Measurements from ENCODE around the gene CRYBA1. TPM values are rescaled to one million over a fixed set of nuclear protein-coding genes. Genes with fewer than 3 reads are reported as not detected.

Gene CRYBA1
- total RNA-seq, 1 donor from 2014 or later = not detected

- H3K27ac ChIP-seq (ENCODE audit: low read depth, low read length) = peak overlapping the region; percentile 64
Measured at GRCh38 chr17:29250666-29251065, 4.0 kb downstream of the CRYBA1 start.

GRCh38 chr17:29251184-29251583 is 4.5 kb downstream of the CRYBA1 start:
- Histone ChIP-seq H3K27me3 (ENCODE audit: insufficient read depth, low read length) (no peaks in the 10 kb centered on the region), H3K4me2 (ENCODE audit: low read length) (peak overlapping the region; percentile 39), H3K9me3 (ENCODE audit: insufficient read depth, low read depth, low read length) (no peaks in the 10 kb centered on the region), H3K9ac (ENCODE audit: low read length) (no peak overlapping the region), H3K79me2 (ENCODE audit: insufficient read depth, low read length) (no peaks in the 10 kb centered on the region), H4K20me1 (ENCODE audit: insufficient read depth, low read length) (no peaks in the 10 kb centered on the region), H3K4me1 (ENCODE audit: insufficient read depth, low read length) (peaks cover 16% of the 10 kb centered on the region), H3K27ac (ENCODE audit: low read depth, low read length) (peak overlapping the region; percentile 64), H2AFZ (ENCODE audit: low read depth, low read length) (no peak overlapping the region), H3K36me3 (ENCODE audit: insufficient read depth, low read length) (no peaks in the 10 kb centered on the region), H3K4me3 (ENCODE audit: insufficient read depth, low read depth, low read length) (no peak overlapping the region)
- H3K27me3 Mint-ChIP-seq (ENCODE audit: low read depth, unreplicated experiment) = no peaks in the 10 kb centered on the region
- H3K36me3 Mint-ChIP-seq (ENCODE audit: low read depth, unreplicated experiment) = peaks cover 2% of the 10 kb centered on the region
- peaks cover 2% of the 10 kb centered on the region for H3K9me3 Mint-ChIP-seq (ENCODE audit: unreplicated experiment)
- no peak for TF ChIP-seq EZH2 (IDR thresholded peaks at IDR 0.05; ENCODE audit: insufficient read depth, low read length)
- no peak for TF ChIP-seq CTCF (IDR thresholded peaks at IDR 0.05; ENCODE audit: insufficient read depth, low read depth, low read length)
- FAIRE-seq = no peak
- no peak overlapping the region for H3K4me3 Mint-ChIP-seq (ENCODE audit: unreplicated experiment)
- H3K27ac Mint-ChIP-seq (ENCODE audit: unreplicated experiment) = no peak overlapping the region
- H3K4me1 Mint-ChIP-seq (ENCODE audit: low read depth, unreplicated experiment) = peaks cover 20% of the 10 kb centered on the region
- DNase-seq (ENCODE audit: low read depth) = no peak

More at GRCh38 chr17:29250666-29251065, 4.0 kb downstream of the CRYBA1 start:
- FAIRE-seq = peak; percentile 49
- no peak overlapping the region for H3K4me3 Mint-ChIP-seq (ENCODE audit: unreplicated experiment)
- Histone ChIP-seq H3K9ac (ENCODE audit: low read length) (no peak overlapping the region), H3K27me3 (ENCODE audit: insufficient read depth, low read length) (no peaks in the 10 kb centered on the region), H3K9me3 (ENCODE audit: insufficient read depth, low read depth, low read length) (no peaks in the 10 kb centered on the region), H3K79me2 (ENCODE audit: insufficient read depth, low read length) (no peaks in the 10 kb centered on the region), H3K4me2 (ENCODE audit: low read length) (peak overlapping the region; percentile 39), H3K4me3 (ENCODE audit: insufficient read depth, low read depth, low read length) (no peak overlapping the region), H2AFZ (ENCODE audit: low read depth, low read length) (no peak overlapping the region), H3K36me3 (ENCODE audit: insufficient read depth, low read length) (no peaks in the 10 kb centered on the region), H3K4me1 (ENCODE audit: insufficient read depth, low read length) (peaks cover 16% of the 10 kb centered on the region), H4K20me1 (ENCODE audit: insufficient read depth, low read length) (no peaks in the 10 kb centered on the region)
- H3K36me3 Mint-ChIP-seq (ENCODE audit: low read depth, unreplicated experiment) = peaks cover 2% of the 10 kb centered on the region
- peak overlapping the region; percentile 47 for H3K27ac Mint-ChIP-seq (ENCODE audit: unreplicated experiment)
- H3K9me3 Mint-ChIP-seq (ENCODE audit: unreplicated experiment) = peaks cover 2% of the 10 kb centered on the region
- TF ChIP-seq EZH2 (IDR thresholded peaks at IDR 0.05; ENCODE audit: insufficient read depth, low read length) (no peak), CTCF (IDR thresholded peaks at IDR 0.05; ENCODE audit: insufficient read depth, low read depth, low read length) (no peak)
- peak; percentile 88 for DNase-seq (ENCODE audit: low read depth)
- H3K27me3 Mint-ChIP-seq (ENCODE audit: low read depth, unreplicated experiment) = no peaks in the 10 kb centered on the region
- H3K4me1 Mint-ChIP-seq (ENCODE audit: low read depth, unreplicated experiment) = peaks cover 16% of the 10 kb centered on the region

- no peak overlapping the region for H3K27ac ChIP-seq (ENCODE audit: low read depth, low read length)
- H2AFZ ChIP-seq (ENCODE audit: low read depth, low read length) = no peak overlapping the region
- H3K4me1 Mint-ChIP-seq (ENCODE audit: low read depth, unreplicated experiment) = peaks cover 29% of the 10 kb centered on the region
Measured at GRCh38 chr17:29252101-29252791, 5.6 kb downstream of the CRYBA1 start.

More at GRCh38 chr17:29252101-29252791, 5.6 kb downstream of the CRYBA1 start:
- FAIRE-seq (no peak), DNase-seq (ENCODE audit: low read depth) (peak; percentile 40)
- no peaks in the 10 kb centered on the region for H3K27me3 ChIP-seq (ENCODE audit: insufficient read depth, low read length)
- H3K4me2 ChIP-seq (ENCODE audit: low read length) = no peak overlapping the region
- H3K36me3 ChIP-seq (ENCODE audit: insufficient read depth, low read length) = no peaks in the 10 kb centered on the region
- H3K79me2 ChIP-seq (ENCODE audit: insufficient read depth, low read length) = no peaks in the 10 kb centered on the region
- no peak overlapping the region for H3K9ac ChIP-seq (ENCODE audit: low read length)
- no peaks in the 10 kb centered on the region for H3K9me3 ChIP-seq (ENCODE audit: insufficient read depth, low read depth, low read length)
- peak; percentile 60 for TF ChIP-seq CTCF (IDR thresholded peaks at IDR 0.05; ENCODE audit: insufficient read depth, low read depth, low read length)
- no peak for TF ChIP-seq EZH2 (IDR thresholded peaks at IDR 0.05; ENCODE audit: insufficient read depth, low read length)
- H3K4me1 ChIP-seq (ENCODE audit: insufficient read depth, low read length) = peaks cover 25% of the 10 kb centered on the region
- H4K20me1 ChIP-seq (ENCODE audit: insufficient read depth, low read length) = peaks cover 4% of the 10 kb centered on the region
- H3K27me3 Mint-ChIP-seq (ENCODE audit: low read depth, unreplicated experiment) = no peaks in the 10 kb centered on the region
- no peak overlapping the region for H3K4me3 Mint-ChIP-seq (ENCODE audit: unreplicated experiment)
- H3K27ac Mint-ChIP-seq (ENCODE audit: unreplicated experiment) = peak overlapping the region; percentile 45
- H3K4me3 ChIP-seq (ENCODE audit: insufficient read depth, low read depth, low read length) = no peak overlapping the region
- H3K9me3 Mint-ChIP-seq (ENCODE audit: unreplicated experiment) = peaks cover 2% of the 10 kb centered on the region
- peaks cover 2% of the 10 kb centered on the region for H3K36me3 Mint-ChIP-seq (ENCODE audit: low read depth, unreplicated experiment)

Data from astrocyte (in vitro differentiated cells and primary cell).